A673 (cell line): ENCODE results near the gene DNAH10. TPM values are rescaled to one million over a fixed set of nuclear protein-coding genes. Genes with fewer than 3 reads are reported as not detected.

Experiments
- BruUV-seq: library from RNA; stranded (reverse); fragments of 400-500 nt; replicated peaks from 2 replicates; lab custom pipeline; 2021; lab: Mats Ljungman, UMichigan
- CTCF ChIA-PET: fragments of 300-600 bp; sonication (Branson Sonifier 250); formaldehyde crosslinking; loops from one replicate; lab custom pipeline; 2022; ENCODE audit warnings: antibody characterized with exemption; lab: Charles Lee
- POLR2A ChIA-PET: fragments of 300-600 bp; sonication (Branson Sonifier 250); formaldehyde crosslinking; loops from one replicate; lab custom pipeline; 2022; ENCODE audit warnings: antibody characterized with exemption; ENCODE audit not compliant: low non-redundant PET; lab: Charles Lee
- DNase-seq: peaks from one replicate; pipeline ENCODE4 v3.0.0-alpha.2; 2015; ENCODE audit warnings: low spot score
- H3K27ac ChIP-seq: fragments of 200-600 bp; sonication (generic); 2 replicates; pipeline ENCODE4 v1.5.1; 2016; ENCODE audit warnings: mixed run types, low read depth, mild to moderate bottlenecking, mixed read lengths, antibody characterized with exemption, low read length; ENCODE audit not compliant: poor library complexity, severe bottlenecking
- H3K27me3 ChIP-seq: fragments of 200-600 bp; sonication (generic); replicated peaks from 2 replicates; pipeline ENCODE4 v1.6.1; 2017; ENCODE audit warnings: mixed run types, low read depth, mild to moderate bottlenecking, mixed read lengths, antibody characterized with exemption, low read length; ENCODE audit not compliant: insufficient read depth, poor library complexity
- H3K36me3 ChIP-seq: fragments of 200-600 bp; sonication (generic); 2 replicates; pipeline ENCODE4 v1.6.1; 2016; ENCODE audit warnings: mixed run types, mild to moderate bottlenecking, mixed read lengths, antibody characterized with exemption, low read length; ENCODE audit not compliant: insufficient read depth, poor library complexity, severe bottlenecking
- H3K4me1 ChIP-seq: fragments of 200-600 bp; sonication (generic); 2 replicates; pipeline ENCODE4 v1.6.1; 2017; ENCODE audit warnings: mixed run types, mild to moderate bottlenecking, mixed read lengths, antibody characterized with exemption, low read length; ENCODE audit not compliant: insufficient read depth, poor library complexity, severe bottlenecking
- H3K4me3 ChIP-seq: fragments of 200-600 bp; sonication (generic); 2 replicates; pipeline ENCODE4 v1.5.1; 2016; ENCODE audit warnings: low read depth, mixed run types, mild to moderate bottlenecking, mixed read lengths, low read length; ENCODE audit not compliant: poor library complexity, severe bottlenecking
- H3K9me3 ChIP-seq: fragments of 200-600 bp; sonication (generic); 2 replicates; pipeline ENCODE4 v1.6.1; 2016; ENCODE audit warnings: mixed run types, low read depth, mild to moderate bottlenecking, mixed read lengths, antibody characterized with exemption, low read length; ENCODE audit not compliant: poor library complexity, severe bottlenecking
- CTCF ChIP-seq: fragments of 300-800, 200-600 bp; sonication (generic); conservative IDR thresholded peaks from 2 replicates; pipeline ENCODE4 v1.5.1; 2017; ENCODE audit warnings: low read depth, mild to moderate bottlenecking, antibody characterized with exemption, low read length, moderate library complexity, mixed read lengths
- EZH2 ChIP-seq: fragments of 200-600 bp; sonication (generic); IDR thresholded peaks from 2 replicates; pipeline ENCODE4 v1.6.1; 2017; ENCODE audit warnings: borderline replicate concordance, low read depth, mild to moderate bottlenecking, mixed read lengths, antibody characterized with exemption, low read length; ENCODE audit not compliant: poor library complexity, severe bottlenecking
- intact Hi-C: fragments of 100-400 bp; cut with micrococcal nuclease; formaldehyde crosslinking; loops from one replicate; pipeline ENCODE4 v1.10.0; 2022; ENCODE audit not compliant: unreplicated experiment
- total RNA-seq: library from RNA; stranded (reverse); gene quantifications from 2 replicates; pipeline ENCODE4 v1.2.3, GENCODE V29; 2021

The DNAH10 gene
- total RNA-seq, 1 experiment from 2014 or later, result 1.1 TPM

DNA sequence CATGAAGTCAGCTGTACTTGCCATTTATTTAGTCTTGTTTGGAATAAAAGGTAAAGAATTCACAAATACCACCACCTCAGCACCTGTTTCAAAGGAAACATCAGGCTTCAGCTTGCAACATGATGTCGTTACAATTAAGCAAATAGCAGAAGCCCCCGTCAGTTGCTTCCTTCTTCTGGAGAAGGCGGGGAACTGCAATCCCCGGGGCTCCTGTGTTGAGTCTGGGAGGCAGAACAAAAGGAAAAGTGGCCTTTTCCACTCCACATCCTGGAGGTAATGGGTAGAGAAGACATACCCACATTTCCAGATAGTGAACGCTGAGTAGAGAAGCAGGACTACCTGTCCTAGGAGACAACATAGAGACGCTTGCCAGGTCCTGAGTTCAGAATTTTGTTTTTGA lies 92.8 kb downstream of the DNAH10 start:
- ChIA-PET CTCF (no interaction called here), POLR2A (interaction anchor here (0.6 kb wide), 1 partner anchor 644 kb away, joined by 4 read pairs; no protein-coding TSS in a partner anchor)
- peak; percentile 5 for DNase-seq
- H3K36me3 ChIP-seq, result no peaks in the 10 kb centered on the region
- no peaks in the 10 kb centered on the region for H3K9me3 ChIP-seq
- no peak overlapping the region for H3K27ac ChIP-seq
- no peaks in the 10 kb centered on the region for H3K4me1 ChIP-seq
- no TSS peak for BruUV-seq
- TF ChIP-seq EZH2 (no peak), CTCF (no peak)
- no peak overlapping the region for H3K4me3 ChIP-seq
- intact Hi-C loops, result no loop called here
- no peaks in the 10 kb centered on the region for H3K27me3 ChIP-seq

GRCh38 chr12:123856681-123857080 lies 94.6 kb downstream of the DNAH10 start:
- BruUV-seq, result no TSS peak
- CTCF ChIA-PET, result no interaction called here
- Histone ChIP-seq H3K27me3 (no peaks in the 10 kb centered on the region), H3K36me3 (no peaks in the 10 kb centered on the region), H3K9me3 (no peaks in the 10 kb centered on the region), H3K4me3 (no peak overlapping the region), H3K4me1 (no peaks in the 10 kb centered on the region), H3K27ac (no peak overlapping the region)
- no peak for TF ChIP-seq EZH2
- TF ChIP-seq CTCF, result no peak
- DNase-seq, result no peak
- POLR2A ChIA-PET, result no interaction called here
- intact Hi-C loops, result no loop called here

- no peaks in the 10 kb centered on the region for H3K9me3 ChIP-seq
- no peaks in the 10 kb centered on the region for H3K36me3 ChIP-seq
- ChIA-PET CTCF (no interaction called here), POLR2A (no interaction called here)
- H3K27me3 ChIP-seq, result no peaks in the 10 kb centered on the region
- H3K4me3 ChIP-seq, result no peak overlapping the region
- no peaks in the 10 kb centered on the region for H3K4me1 ChIP-seq
- TF ChIP-seq CTCF (no peak), EZH2 (no peak)
- DNase-seq, result no peak
- BruUV-seq, result no TSS peak
- no peak overlapping the region for H3K27ac ChIP-seq
- intact Hi-C loops, result no loop called here
Measured at GRCh38 chr12:123858176-123858575, 96.1 kb downstream of the DNAH10 start.
